ENCODE results near the gene MCM9. TPM values are rescaled to one million over a fixed set of nuclear protein-coding genes. Genes with fewer than 3 reads are reported as not detected.

The MCM9 gene
- total RNA-seq, 1 experiment from 2014 or later: 14.9 TPM

GRCh38 chr6:118953391-118953790 lies 18.4 kb upstream of the MCM9 start (continued):
- no peak for TF ChIP-seq ZNF396 (CRISPR knock-in tag; IDR thresholded peaks at IDR 0.05; ENCODE audit: borderline replicate concordance)
- TF ChIP-seq, protein P1, sequence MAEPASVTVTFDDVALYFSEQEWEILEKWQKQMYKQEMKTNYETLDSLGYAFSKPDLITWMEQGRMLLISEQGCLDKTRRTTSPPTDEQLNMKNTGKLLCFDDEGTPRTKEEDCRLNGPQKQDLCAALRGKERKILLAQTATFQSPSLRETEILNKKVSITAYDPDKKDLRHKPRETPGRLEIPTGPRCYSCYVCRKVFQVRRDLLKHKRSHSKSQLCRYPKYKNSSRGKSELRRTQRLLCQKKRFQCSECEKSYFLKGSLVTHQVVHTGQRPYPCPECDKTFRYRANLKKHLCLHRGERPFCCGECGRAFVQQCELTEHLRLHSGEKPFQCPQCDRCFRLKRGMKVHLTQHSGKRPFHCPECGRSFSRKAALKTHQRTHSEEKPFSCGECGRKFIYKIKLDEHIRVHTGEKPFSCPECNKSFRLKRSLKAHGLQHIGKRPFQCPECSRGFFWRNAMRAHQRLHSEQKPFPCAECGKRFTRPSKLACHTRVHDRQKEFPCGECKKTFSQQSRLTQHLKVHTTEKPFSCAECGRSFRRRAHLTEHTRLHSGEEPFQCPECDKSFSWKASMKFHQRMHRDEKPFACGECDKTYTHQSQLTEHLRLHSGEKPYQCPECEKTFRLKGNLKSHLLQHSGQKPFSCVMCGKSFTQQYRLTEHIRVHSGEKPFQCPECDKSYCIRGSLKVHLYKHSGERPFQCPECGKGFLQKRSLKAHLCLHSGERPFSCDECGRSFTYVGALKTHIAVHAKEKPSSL (CRISPR knock-in tag; conservative IDR thresholded peaks at IDR 0.05): no peak

DNA sequence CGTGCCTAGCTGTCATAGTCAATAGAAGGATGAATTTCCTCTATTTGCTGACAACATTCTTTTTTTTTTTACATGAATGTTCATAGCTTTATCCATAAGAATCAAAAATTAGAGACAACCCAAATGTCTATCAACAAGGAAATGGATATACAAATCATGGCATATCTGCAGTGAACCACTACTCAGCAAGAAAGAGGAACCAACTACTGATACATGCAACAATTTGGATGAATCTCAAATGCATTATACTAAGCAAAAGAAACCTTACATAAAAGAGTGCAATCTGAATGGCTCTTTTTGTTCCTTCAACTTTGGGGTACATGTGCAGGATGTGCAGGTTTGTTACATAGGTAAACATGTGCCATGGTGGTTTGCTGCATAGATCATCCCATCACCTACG lies 17.7 kb upstream of the MCM9 start:
- ChIA-PET POLR2A (no interaction called here), CTCF (interaction anchor here (1.3 kb wide), 1 partner anchor 157 kb away, joined by 4 read pairs; no protein-coding TSS in a partner anchor)
- no peak overlapping the region for H3K4me3 Mint-ChIP-seq
- no peak for DNase-seq (ENCODE audit: low spot score)
- H3K9me3 Mint-ChIP-seq: peaks cover 18% of the 10 kb centered on the region
- no peaks in the 10 kb centered on the region for H3K27me3 Mint-ChIP-seq (ENCODE audit: low read depth)
- no peaks in the 10 kb centered on the region for H3K4me1 Mint-ChIP-seq
- ATAC-seq: no peak
- H3K36me3 Mint-ChIP-seq: no peaks in the 10 kb centered on the region; the same call in 1 of the 2 replicates
- H3K27ac Mint-ChIP-seq: no peak overlapping the region
- no peak for TF ChIP-seq FOXJ3 (CRISPR knock-in tag; IDR thresholded peaks at IDR 0.05; ENCODE audit: borderline replicate concordance)
- TF ChIP-seq CBFB (CRISPR knock-in tag; IDR thresholded peaks at IDR 0.05; ENCODE audit: low read depth): no peak
- TF ChIP-seq FOXK1 (CRISPR knock-in tag; IDR thresholded peaks at IDR 0.05): no peak

- H3K27me3 Mint-ChIP-seq (ENCODE audit: low read depth): peaks cover 8% of the 10 kb centered on the region
- no peak overlapping the region for H3K27ac Mint-ChIP-seq
- ChIA-PET CTCF (no interaction called here), POLR2A (interaction anchor here (0.7 kb wide), 1 partner anchor 37 kb away, joined by 3 read pairs; no protein-coding TSS in a partner anchor)
- no peak overlapping the region for H3K4me3 Mint-ChIP-seq
- H3K4me1 Mint-ChIP-seq: no peaks in the 10 kb centered on the region
- H3K9me3 Mint-ChIP-seq: peaks cover 83% of the 10 kb centered on the region
- peaks cover 58% of the 10 kb centered on the region for H3K36me3 Mint-ChIP-seq
- ATAC-seq (no peak), DNase-seq (ENCODE audit: low spot score) (no peak)
- TF ChIP-seq ZNF121 (CRISPR knock-in tag; IDR thresholded peaks at IDR 0.05) (no peak), HMGXB4 (CRISPR knock-in tag; IDR thresholded peaks at IDR 0.05) (no peak), TCF7 (CRISPR knock-in tag; IDR thresholded peaks at IDR 0.05; ENCODE audit: low read depth) (no peak), TP53 (CRISPR knock-in tag; IDR thresholded peaks at IDR 0.05) (no peak), ZMAT4 (CRISPR knock-in tag; IDR thresholded peaks at IDR 0.05) (no peak), NFATC4 (CRISPR knock-in tag; IDR thresholded peaks at IDR 0.05) (no peak)
- TF ChIP-seq, protein P2, sequence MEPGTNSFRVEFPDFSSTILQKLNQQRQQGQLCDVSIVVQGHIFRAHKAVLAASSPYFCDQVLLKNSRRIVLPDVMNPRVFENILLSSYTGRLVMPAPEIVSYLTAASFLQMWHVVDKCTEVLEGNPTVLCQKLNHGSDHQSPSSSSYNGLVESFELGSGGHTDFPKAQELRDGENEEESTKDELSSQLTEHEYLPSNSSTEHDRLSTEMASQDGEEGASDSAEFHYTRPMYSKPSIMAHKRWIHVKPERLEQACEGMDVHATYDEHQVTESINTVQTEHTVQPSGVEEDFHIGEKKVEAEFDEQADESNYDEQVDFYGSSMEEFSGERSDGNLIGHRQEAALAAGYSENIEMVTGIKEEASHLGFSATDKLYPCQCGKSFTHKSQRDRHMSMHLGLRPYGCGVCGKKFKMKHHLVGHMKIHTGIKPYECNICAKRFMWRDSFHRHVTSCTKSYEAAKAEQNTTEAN (CRISPR knock-in tag; IDR thresholded peaks at IDR 0.05): no peak
- TF ChIP-seq, protein P3, sequence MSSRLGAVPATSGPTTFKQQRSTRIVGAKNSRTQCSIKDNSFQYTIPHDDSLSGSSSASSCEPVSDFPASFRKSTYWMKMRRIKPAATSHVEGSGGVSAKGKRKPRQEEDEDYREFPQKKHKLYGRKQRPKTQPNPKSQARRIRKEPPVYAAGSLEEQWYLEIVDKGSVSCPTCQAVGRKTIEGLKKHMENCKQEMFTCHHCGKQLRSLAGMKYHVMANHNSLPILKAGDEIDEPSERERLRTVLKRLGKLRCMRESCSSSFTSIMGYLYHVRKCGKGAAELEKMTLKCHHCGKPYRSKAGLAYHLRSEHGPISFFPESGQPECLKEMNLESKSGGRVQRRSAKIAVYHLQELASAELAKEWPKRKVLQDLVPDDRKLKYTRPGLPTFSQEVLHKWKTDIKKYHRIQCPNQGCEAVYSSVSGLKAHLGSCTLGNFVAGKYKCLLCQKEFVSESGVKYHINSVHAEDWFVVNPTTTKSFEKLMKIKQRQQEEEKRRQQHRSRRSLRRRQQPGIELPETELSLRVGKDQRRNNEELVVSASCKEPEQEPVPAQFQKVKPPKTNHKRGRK (CRISPR knock-in tag; IDR thresholded peaks at IDR 0.05; ENCODE audit: borderline replicate concordance): no peak
These were observed 10.3 kb upstream of the MCM9 start for GRCh38 chr6:118945217-118945616.

GRCh38 chr6:118940770-118941169 lies 5.8 kb upstream of the MCM9 start:
- ChIA-PET CTCF (interaction anchor here (1.0 kb wide), 1 partner anchor 170 kb away, joined by 3 read pairs; no protein-coding TSS in a partner anchor), POLR2A (no interaction called here)
- Mint-ChIP-seq H3K36me3 (peaks cover 70% of the 10 kb centered on the region), H3K27me3 (ENCODE audit: low read depth) (peaks cover 8% of the 10 kb centered on the region), H3K9me3 (peaks cover 73% of the 10 kb centered on the region), H3K27ac (no peak overlapping the region), H3K4me1 (peaks cover 7% of the 10 kb centered on the region), H3K4me3 (no peak overlapping the region)
- ATAC-seq (no peak), DNase-seq (ENCODE audit: low spot score) (no peak)
- TF ChIP-seq STAT6 (CRISPR knock-in tag; conservative IDR thresholded peaks at IDR 0.05; ENCODE audit: low read depth): no peak
- TF ChIP-seq USF2 (CRISPR knock-in tag; IDR thresholded peaks at IDR 0.05): no peak
- TF ChIP-seq KAT7 (CRISPR knock-in tag; IDR thresholded peaks at IDR 0.05; ENCODE audit: borderline replicate concordance): no peak
- no peak for TF ChIP-seq ZNF423 (CRISPR knock-in tag; IDR thresholded peaks at IDR 0.05)
- TF ChIP-seq NR1H2 (CRISPR knock-in tag; IDR thresholded peaks at IDR 0.05): no peak
- TF ChIP-seq NR2C2 (CRISPR knock-in tag; IDR thresholded peaks at IDR 0.05): no peak
- no peak for TF ChIP-seq ZNF671 (CRISPR knock-in tag; IDR thresholded peaks at IDR 0.05)
- no peak for TF ChIP-seq NFYB (CRISPR knock-in tag; conservative IDR thresholded peaks at IDR 0.05; ENCODE audit: low read depth)

Data from WTC11 (cell line).